A549 (cell line): Measurements from ENCODE around the gene ANKRD16.
"Not testable (repeated sequence)": the region's sequence is repeated elsewhere in the genome, so short reads cannot be mapped to it uniquely, and the experiment has no call there.

Experiments used
- CEBPB ChIP-seq, 2 experiments: fragments of >200 bp in 1 of 2; sonication (Bioruptor Twin) in 1 of 2; formaldehyde crosslinking in 1 of 2; IDR thresholded peaks; 2 replicates each; pipeline ENCODE4 v1.6.1; 2012 to 2016
- CTCF ChIP-seq: fragments of >200 bp; sonication (Bioruptor Twin); formaldehyde crosslinking; IDR thresholded peaks from 3 replicates; pipeline ENCODE4 v1.5.1; 2016

- not testable (repeated sequence) for TF ChIP-seq CTCF; CEBPB (IDR thresholded peaks at IDR 0.05)
Observed at GRCh38 chr10:5862981-5863685, 26.6 kb downstream of the ANKRD16 start.
